Endodermal cell (in vitro differentiated cells): ENCODE measurements around the gene KCNC1. TPM values are rescaled to one million over a fixed set of nuclear protein-coding genes. Genes with fewer than 3 reads are reported as not detected.
A peak's percentile ranks its signal among the peaks of the same experiment; 100 is the strongest.

ENCODE experiments used
- DNase-seq: peaks from one replicate; pipeline ENCODE4 v3.0.0-alpha.2; 2017
- H3K27ac ChIP-seq: 2 replicates; pipeline ENCODE4 v1.5.1; 2013; ENCODE audit warnings: mild to moderate bottlenecking, low read depth, low read length, moderate library complexity
- H3K27me3 ChIP-seq: 2 replicates; pipeline ENCODE4 v1.6.1; 2013; ENCODE audit warnings: mild to moderate bottlenecking, low read length, moderate library complexity; ENCODE audit not compliant: insufficient read depth, control insufficient read depth, poor library complexity, severe bottlenecking
- H3K36me3 ChIP-seq: 2 replicates; pipeline ENCODE4 v1.7.0; 2013; ENCODE audit warnings: mild to moderate bottlenecking, low read length, moderate library complexity; ENCODE audit not compliant: control insufficient read depth, insufficient read depth
- H3K4me1 ChIP-seq: one replicate; pipeline ENCODE4 v1.7.0; 2013; ENCODE audit warnings: low read length; ENCODE audit not compliant: control insufficient read depth, insufficient read depth
- H3K4me3 ChIP-seq: 2 replicates; pipeline ENCODE4 v1.5.1; 2013; ENCODE audit warnings: mild to moderate bottlenecking, low read length, moderate library complexity
- H3K9ac ChIP-seq: 2 replicates; pipeline ENCODE4 v1.6.1; 2013; ENCODE audit warnings: mild to moderate bottlenecking, low read length, moderate library complexity; ENCODE audit not compliant: poor library complexity, severe bottlenecking; ENCODE audit errors: extremely low read depth
- H3K9me3 ChIP-seq: 2 replicates; pipeline ENCODE4 v1.6.1; 2013; ENCODE audit warnings: mild to moderate bottlenecking, low read length, moderate library complexity; ENCODE audit not compliant: control insufficient read depth
- H3K27ac Mint-ChIP-seq: 2 replicates; pipeline ENCODE4 v1.8.0; 2020; ENCODE audit warnings: mixed read lengths
- H3K27me3 Mint-ChIP-seq: 2 replicates; pipeline ENCODE4 v1.8.0; 2021; ENCODE audit warnings: mild to moderate bottlenecking, mixed read lengths; ENCODE audit not compliant: insufficient read depth
- H3K36me3 Mint-ChIP-seq: 2 replicates; pipeline ENCODE4 v1.8.0; 2020; ENCODE audit warnings: low read depth, mixed read lengths
- H3K4me1 Mint-ChIP-seq: 2 replicates; pipeline ENCODE4 v1.8.0; 2020; ENCODE audit warnings: mixed read lengths
- H3K4me3 Mint-ChIP-seq: 2 replicates; pipeline ENCODE4 v1.8.0; 2020; ENCODE audit warnings: mild to moderate bottlenecking, moderate library complexity, mixed read lengths
- H3K9me3 Mint-ChIP-seq: 2 replicates; pipeline ENCODE4 v1.8.0; 2020; ENCODE audit warnings: mild to moderate bottlenecking, mixed read lengths
- CTCF ChIP-seq: fragments of 200-600 bp; sonication (generic); conservative IDR thresholded peaks from 2 replicates; pipeline ENCODE4 v1.5.0; 2021; ENCODE audit warnings: antibody characterized with exemption, mild to moderate bottlenecking
- WGBS, 2 experiments: methylation state at CpG; one replicate each; pipeline versions ENCODE4 v1.1.5 to v1.1.7; 2013; ENCODE audit warnings: missing lambda C conversion rate in 2 of 2, mixed read lengths in 1 of 2; ENCODE audit not compliant: insufficient coverage in 1 of 2, insufficient read length in 1 of 2; 5-methylcytosine and 5-hydroxymethylcytosine counted together
- total RNA-seq, 2 donors: library from RNA; stranded (reverse); fragmentation: NEBNext Ultra II Directional in 1 of 2; extraction: Animal tissue kit (Norgen Biotek cat#: 25700) in 1 of 2; gene quantifications; 2 replicates in 1 of 2; 3 replicates in 1 of 2; pipeline ENCODE4 v1.2.1, GENCODE V29; 2021

The KCNC1 gene
- total RNA-seq, 2 donors from 2014 or later: not detected

DNA sequence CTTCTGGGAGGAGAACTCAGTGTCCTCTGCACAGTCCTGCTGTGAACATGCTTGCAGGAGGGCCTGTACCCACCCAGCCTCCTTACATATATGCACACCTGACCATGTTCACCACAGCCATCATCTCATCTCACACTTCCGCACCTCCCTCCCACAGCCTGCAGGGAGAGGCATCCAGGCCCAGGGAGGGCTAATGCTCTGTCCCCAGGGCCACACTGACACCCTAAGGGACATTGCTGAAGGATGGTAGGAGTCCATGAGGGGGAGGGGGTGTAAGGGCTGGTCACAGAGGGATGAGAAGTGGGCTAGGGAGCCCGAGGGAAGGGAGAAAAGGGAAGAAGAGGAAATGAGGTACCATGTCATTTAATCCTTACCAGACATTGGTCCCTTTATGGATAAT is 4.4 kb upstream of the KCNC1 start:
- peaks cover 76% of the 10 kb centered on the region for H3K27me3 ChIP-seq
- no peak overlapping the region for H3K4me3 ChIP-seq
- Mint-ChIP-seq H3K27ac (no peak overlapping the region), H3K4me1 (peaks cover 2% of the 10 kb centered on the region), H3K4me3 (no peak overlapping the region), H3K9me3 (no peaks in the 10 kb centered on the region), H3K27me3 (peaks cover 82% of the 10 kb centered on the region), H3K36me3 (no peaks in the 10 kb centered on the region)
- no peak for DNase-seq
- H3K36me3 ChIP-seq: no peaks in the 10 kb centered on the region
- H3K9me3 ChIP-seq: no peaks in the 10 kb centered on the region
- no peak overlapping the region for H3K27ac ChIP-seq
- no peak overlapping the region for H3K9ac ChIP-seq
- WGBS, 2 experiments: 78 to 81% methylated on average over 1 to 2 of the region's 2 CpGs
- no peaks in the 10 kb centered on the region for H3K4me1 ChIP-seq
- no peak for TF ChIP-seq CTCF

DNA sequence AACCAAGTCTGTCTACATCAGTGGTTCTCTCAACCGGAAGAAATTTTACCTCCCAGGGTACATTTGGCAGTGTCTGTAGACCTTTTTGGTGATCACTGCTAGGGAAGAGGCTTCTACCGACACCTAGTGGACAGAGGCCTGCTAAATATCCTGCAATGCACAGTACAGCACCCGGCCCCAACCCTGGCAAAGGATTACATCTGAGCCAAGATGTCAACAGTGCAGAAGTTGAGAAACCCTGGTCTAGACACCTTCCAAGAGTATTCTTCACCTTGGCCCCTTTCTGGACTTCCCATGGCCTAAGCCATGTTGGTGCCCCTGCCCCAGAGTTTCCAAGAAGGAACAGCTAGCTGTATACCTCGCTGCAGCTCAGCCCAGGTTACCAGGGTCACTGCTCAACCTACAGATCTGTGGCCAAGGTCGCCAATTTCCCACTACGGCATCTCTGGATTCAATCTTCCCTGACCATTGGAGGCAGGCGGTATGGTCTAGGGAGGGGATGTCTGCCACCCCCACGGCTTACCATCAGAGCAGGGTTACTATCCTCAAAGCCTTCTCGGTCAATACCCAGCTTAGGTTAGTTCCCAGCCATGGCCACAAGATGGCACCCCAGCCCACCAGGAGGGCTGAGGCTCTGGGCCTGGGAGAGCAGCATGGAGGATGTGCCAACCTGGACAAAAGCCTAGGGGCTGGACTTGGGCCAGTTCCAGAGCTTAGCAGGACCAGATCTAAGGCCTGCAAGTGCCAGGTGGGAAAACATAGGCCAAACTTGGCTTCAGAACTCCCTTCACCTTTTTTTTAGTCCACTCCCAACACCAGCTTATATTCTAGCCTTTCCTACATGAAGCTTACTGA is 3.7 kb upstream of the KCNC1 start:
- H3K27ac Mint-ChIP-seq: no peak overlapping the region
- WGBS, 2 experiments: 17 to 29% methylated on average over 5 to 9 of the region's 9 CpGs
- no peaks in the 10 kb centered on the region for H3K9me3 Mint-ChIP-seq
- H3K27me3 Mint-ChIP-seq: peaks cover 82% of the 10 kb centered on the region
- Histone ChIP-seq H3K4me1 (no peaks in the 10 kb centered on the region), H3K9ac (no peak overlapping the region), H3K4me3 (no peak overlapping the region), H3K27me3 (peaks cover 76% of the 10 kb centered on the region), H3K9me3 (no peaks in the 10 kb centered on the region), H3K36me3 (no peaks in the 10 kb centered on the region), H3K27ac (no peak overlapping the region)
- H3K36me3 Mint-ChIP-seq: no peaks in the 10 kb centered on the region
- peak; percentile 96 for DNase-seq
- no peak overlapping the region for H3K4me3 Mint-ChIP-seq
- peak; percentile 74 for TF ChIP-seq CTCF
- peaks cover 2% of the 10 kb centered on the region for H3K4me1 Mint-ChIP-seq

GRCh38 chr11:17733261-17733660 is 1.3 kb upstream of the KCNC1 start:
- H3K27ac ChIP-seq: no peak overlapping the region
- peaks cover 76% of the 10 kb centered on the region for H3K27me3 ChIP-seq
- H3K27me3 Mint-ChIP-seq: peaks cover 83% of the 10 kb centered on the region

More at GRCh38 chr11:17733261-17733660, 1.3 kb upstream of the KCNC1 start:
- Mint-ChIP-seq H3K9me3 (peaks cover 5% of the 10 kb centered on the region), H3K36me3 (no peaks in the 10 kb centered on the region), H3K4me3 (no peak overlapping the region), H3K27ac (no peak overlapping the region), H3K4me1 (peaks cover 2% of the 10 kb centered on the region)
- Histone ChIP-seq H3K4me1 (peaks cover under 1% of the 10 kb centered on the region), H3K9me3 (no peaks in the 10 kb centered on the region), H3K9ac (no peak overlapping the region), H3K4me3 (no peak overlapping the region), H3K36me3 (no peaks in the 10 kb centered on the region)
- no peak for TF ChIP-seq CTCF
- 91 to 92% methylated on average over 2 to 4 of the region's 4 CpGs for WGBS, 2 experiments
- DNase-seq: no peak
